Stimulated activated CD8-positive, alpha-beta memory T cell treated with anti-CD3 and anti-CD28 coated beads, Interleukin-15, amount 100 ng/mL, for 48 hours (primary cell): ENCODE results near the gene ECM2.

Experiments used
- DNase-seq, 2 donors: peaks; one replicate each; pipeline ENCODE4 v3.0.0-alpha.2; 2020; ENCODE audit warnings: low read depth in 2 of 2

Gene ECM2

DNA sequence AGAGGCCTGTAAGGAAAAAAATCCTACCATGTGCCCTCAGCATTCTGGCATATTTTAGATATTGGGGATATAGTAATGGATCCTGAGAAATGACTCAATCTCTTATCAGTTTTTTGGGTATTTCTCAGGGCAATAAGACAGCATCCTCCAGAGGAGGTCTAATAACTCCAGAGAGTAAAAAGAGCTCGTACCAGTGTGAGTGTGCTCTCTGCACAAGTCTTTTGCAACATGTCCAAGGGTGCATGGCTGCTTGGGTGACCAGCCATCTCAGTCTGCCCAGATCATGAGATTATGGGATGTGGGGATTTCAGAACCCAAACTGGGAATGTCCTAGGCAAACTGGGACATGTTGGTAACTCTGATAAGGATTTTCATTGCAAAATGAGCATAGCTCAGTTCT lies 68.7 kb downstream of the ECM2 start:
- DNase-seq = no peak

DNA sequence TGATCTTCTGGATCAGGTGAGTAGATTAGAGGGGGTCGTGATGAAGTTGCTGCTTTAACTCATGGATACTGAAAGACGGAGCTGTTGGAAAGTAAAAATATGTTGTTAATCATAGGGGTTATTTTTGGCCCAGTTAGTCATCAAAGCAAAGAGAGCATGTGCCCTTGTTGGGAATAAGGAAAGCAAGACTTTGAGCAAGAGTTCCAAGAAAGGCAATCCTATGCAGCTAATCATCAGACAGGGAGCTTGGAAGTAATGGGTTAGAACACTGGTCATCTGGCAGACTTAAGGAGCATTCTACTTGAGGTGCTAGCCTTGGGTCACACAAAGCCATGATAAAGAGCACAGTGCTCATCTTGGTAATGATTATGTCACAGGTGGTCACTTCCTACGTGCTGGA lies 71.8 kb downstream of the ECM2 start:
- no peak for DNase-seq

DNA sequence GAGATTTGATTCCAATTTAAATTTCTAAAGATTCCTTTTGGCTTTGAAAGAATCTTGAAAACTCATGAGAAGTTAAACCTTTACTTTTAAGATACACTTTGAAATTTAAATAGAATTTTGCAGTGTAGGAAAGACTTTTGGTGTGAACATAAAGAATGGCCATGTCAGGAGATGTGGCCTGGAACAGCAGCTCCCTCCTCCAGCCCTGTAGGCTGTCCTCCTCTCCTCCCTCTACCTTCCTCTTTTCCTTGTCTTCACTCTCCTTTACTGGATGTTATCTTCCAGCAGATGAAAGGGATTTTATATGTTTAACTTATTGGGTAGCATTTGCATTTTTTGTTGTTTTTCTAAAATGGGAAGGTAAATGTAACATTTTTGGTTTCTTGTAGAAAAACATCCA lies 72.4 kb downstream of the ECM2 start:
- no peak for DNase-seq

DNA sequence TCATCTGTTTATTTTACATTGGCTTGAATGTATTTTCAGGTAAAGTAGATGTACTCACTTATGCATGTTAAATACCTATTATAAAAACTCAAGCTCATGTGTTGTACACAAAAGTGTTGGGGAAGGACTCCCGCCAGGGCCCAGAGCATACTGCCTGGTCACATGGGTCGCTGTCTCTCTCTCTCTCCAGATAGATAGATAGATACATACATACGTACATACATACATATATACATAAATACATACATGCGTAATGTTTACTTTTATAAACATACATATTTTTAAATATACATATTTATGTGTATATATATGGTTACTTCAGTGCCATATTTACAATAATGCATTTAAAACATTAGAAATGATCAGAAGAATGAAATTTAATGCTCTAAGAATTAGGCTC lies 78.2 kb downstream of the ECM2 start:
- DNase-seq = no peak

DNA sequence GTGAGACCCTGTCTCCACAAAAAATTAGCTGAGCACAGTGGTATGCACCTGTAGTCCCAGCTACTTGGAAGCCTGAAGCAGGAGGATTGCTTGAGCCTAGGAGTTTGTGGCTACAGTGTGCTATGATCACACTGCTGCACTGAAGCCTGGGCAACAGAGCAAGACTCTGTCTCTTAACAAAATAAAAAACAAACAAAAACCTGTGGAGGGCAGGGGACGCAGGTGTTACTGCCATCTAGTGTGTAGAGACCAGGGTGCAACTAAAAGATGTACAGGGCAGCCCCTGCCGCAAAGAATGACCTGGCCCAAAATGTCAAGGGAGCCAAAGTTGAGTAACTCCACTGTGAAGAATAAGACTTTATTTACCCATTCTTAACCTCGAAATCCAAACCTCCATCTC lies 80.6 kb downstream of the ECM2 start:
- no peak for DNase-seq

DNA sequence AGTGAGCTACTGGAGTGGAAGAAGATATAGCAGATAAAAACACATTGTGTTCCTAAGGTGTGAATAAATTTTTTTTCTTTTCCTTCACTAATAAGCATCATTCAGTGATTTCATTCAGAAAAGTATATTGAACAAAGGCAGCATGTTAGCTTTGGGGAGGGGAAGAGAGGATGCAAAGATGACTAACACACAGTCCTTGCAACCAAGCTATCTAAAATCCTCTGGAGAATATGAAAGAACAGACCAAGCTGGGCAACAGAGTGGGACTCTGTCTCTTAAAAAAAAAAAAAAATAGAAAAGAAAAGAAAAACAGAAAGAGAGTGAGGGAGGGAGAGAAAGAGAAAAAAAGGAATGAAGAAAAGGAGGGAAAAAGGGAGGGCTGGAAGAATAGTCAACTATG lies 89.3 kb downstream of the ECM2 start:
- DNase-seq = no peak
